Astrocyte of the hippocampus (primary cell): ENCODE measurements around the gene NCEH1.
A peak's percentile ranks its signal among the peaks of the same experiment; 100 is the strongest.
"Not testable (repeated sequence)": the region's sequence is repeated elsewhere in the genome, so short reads cannot be mapped to it uniquely, and the experiment has no call there.

ENCODE experiments used
- DNase-seq: peaks from one replicate; pipeline ENCODE4 v3.0.0; 2011; ENCODE audit warnings: low read depth, low spot score

Gene NCEH1

GRCh38 chr3:172707967-172708366, 2.9 kb downstream of the NCEH1 start:
- peak; percentile 61 for DNase-seq

GRCh38 chr3:172707030-172707429, 3.8 kb downstream of the NCEH1 start:
- no peak for DNase-seq

GRCh38 chr3:172705170-172705569, 5.7 kb downstream of the NCEH1 start:
- no peak for DNase-seq

DNA sequence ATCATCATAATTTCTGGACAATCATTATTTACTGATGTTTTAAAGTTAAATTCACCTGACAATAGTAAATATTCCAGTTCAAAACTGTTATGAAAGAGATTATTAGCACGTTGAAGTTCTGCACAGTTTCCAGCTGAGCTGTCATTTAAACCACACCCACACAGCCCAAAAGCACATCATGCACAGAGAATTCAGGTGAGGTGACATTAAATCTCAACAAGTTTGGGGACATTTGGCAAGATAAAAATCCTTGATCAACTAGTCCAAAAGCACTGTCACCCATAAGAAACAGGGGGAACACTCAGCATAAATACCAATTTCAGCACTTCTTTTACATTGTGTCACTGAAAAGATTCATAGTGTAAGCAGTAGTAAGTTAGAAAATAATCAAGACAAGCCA, 6.9 kb downstream of the NCEH1 start:
- DNase-seq, result no peak

GRCh38 chr3:172702731-172703130, 8.1 kb downstream of the NCEH1 start:
- DNase-seq, result not testable (repeated sequence)

- no peak for DNase-seq
Measured at GRCh38 chr3:172702256-172702655, 8.6 kb downstream of the NCEH1 start.

DNA sequence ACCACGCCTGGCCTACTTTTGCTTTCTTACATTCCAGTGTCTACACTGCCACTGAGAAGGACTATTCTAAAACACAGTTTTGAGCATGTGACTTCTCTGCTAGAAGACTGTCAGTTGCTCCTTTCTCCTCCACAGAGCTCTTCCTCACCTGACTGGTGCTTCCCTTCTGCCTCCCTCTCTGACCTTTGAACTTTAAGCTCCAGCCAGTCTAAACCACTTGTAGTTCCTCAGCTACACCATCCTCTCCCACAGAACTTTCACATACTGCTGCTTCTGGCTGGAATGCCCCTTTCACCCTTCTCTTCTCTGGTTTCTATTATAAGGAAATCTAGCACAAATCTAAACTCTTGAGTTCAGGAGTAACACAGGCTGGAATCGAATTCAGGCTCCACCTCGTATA, 9.1 kb downstream of the NCEH1 start:
- DNase-seq, result no peak

DNA sequence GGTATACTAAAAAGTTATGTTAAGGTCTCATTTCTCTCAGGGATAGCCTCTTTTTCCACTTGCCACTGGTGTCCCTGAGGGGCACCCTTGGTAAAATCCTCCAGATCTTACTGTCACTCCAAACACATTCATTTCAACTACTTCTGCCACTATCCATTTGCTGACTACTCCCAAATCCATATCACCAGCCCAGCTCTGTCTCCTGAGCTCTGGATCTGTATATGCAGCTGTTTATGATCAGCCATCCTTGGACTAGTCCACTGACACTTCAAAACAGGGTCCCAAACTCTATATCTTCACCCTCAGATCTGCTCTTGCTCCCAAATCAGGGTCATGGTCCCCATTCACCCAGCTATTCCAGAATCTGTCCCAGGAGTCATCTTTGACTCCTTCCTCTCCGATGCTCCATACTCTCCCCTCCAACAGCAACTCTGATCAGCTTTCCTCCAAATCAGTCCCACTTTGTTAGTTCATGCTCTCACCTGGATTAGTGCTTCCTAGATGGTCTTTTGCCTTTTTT, 9.9 kb downstream of the NCEH1 start:
- no peak for DNase-seq

- DNase-seq, result no peak
Measured at GRCh38 chr3:172700256-172700655, 10.6 kb downstream of the NCEH1 start.

- no peak for DNase-seq
Measured at GRCh38 chr3:172699031-172699430, 11.8 kb downstream of the NCEH1 start.

DNA sequence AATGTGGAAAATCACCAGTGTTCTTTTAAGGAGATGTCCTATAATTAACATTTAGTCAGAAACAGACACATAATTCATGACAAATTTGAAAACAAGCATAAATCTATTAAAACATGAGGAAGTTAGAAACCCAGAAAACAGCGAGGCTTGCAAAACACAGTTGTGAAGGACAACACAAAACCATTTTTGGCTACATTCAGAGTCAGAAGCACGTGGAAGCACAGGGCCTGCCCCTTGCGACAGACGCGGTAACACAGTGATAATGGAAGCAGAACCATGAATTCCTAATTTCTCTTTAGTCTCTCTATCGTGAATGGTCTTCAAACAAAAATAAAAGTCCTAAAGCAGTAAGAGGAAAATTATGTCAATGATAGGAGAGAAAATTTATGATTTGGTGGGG, 12.2 kb downstream of the NCEH1 start:
- DNase-seq, result no peak

GRCh38 chr3:172697558-172697957, 13.3 kb downstream of the NCEH1 start:
- DNase-seq, result no peak

DNA sequence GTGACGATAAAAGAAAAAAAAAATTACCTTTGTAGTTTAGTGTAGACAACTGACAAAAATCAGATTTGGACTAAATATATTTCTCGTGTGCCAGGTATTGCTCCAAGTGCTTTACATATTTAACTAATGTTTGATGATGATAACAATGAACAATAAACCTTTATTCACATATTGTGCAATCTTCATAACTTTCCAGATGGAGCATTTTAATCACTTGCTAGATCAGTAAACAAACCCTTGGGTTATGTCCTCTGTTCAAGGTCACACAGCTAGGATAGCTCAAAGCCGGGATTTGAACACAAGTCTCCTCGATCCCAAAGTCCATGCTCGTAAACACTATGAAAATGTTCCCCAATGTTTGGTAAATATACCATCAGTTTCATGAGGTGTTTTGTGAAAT, 14.5 kb downstream of the NCEH1 start:
- no peak for DNase-seq

GRCh38 chr3:172694573-172695246, 16.2 kb downstream of the NCEH1 start:
- no peak for DNase-seq

- DNase-seq, result no peak
Measured at GRCh38 chr3:172692751-172693338, 18.0 kb downstream of the NCEH1 start.

DNA sequence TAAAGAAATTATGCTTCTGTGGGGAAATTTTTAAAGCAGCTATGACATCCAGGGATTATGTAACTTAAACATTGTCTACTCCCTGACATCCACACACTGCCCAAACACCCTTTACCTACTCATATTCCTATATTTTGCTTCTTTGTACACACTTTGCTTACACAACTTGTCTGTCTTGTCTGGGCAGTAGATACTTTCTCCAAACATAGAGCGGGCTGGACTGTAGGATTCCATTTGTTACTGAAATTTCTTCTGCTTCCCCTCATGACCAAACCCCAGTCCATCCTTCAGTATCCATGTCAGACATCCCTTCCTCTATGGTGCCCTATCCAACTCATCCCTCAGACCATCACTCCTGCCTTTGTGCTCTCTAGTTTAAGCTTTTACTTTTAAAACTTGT, 19.9 kb downstream of the NCEH1 start:
- DNase-seq, result no peak

GRCh38 chr3:172688588-172688987, 22.3 kb downstream of the NCEH1 start:
- DNase-seq, result no peak

- peak; percentile 56 for DNase-seq
Measured at GRCh38 chr3:172687501-172687900, 23.4 kb downstream of the NCEH1 start.

- no peak for DNase-seq
Measured at GRCh38 chr3:172685331-172686214, 25.3 kb downstream of the NCEH1 start.

- peak; percentile 77 for DNase-seq
Measured at GRCh38 chr3:172680684-172681083, 30.2 kb downstream of the NCEH1 start.

DNA sequence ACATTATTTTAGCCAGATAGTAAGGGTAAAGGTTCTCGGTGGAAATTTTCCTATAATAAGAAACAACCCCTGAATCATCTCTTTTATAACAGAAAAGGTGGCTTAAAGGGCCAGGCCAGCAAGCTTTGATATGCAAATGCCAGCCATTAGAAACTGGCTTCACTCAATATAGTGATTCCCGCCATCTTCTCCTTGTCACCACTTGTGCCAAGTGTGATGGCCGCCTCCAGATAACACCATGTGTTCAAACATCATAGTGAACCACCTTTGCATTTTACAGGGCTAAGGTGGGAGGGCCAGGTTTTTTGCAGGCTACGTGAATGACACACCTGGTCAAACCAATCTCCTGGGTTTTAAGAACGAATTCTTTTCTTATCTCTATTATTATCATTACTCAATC, 31.3 kb downstream of the NCEH1 start:
- no peak for DNase-seq

DNA sequence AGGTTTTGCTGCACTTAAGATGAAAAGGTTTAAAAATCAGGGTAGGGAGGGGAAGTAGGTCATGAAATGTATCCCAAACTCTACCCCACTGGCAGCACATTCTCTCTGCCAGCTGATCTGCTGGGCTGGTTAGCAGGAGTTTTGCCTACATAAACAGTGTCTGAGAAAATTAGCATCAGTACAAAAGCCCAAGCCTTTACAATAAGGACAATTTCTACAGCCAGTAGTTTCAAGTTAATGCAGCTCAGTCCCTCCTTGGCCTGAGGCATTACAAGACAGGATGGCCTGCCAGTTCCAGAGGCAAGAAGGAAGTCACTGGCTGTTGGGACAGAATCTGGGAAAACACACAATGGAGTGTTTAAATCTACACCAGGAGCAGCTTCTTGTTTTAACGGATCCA, 32.8 kb downstream of the NCEH1 start:
- peak; percentile 64 for DNase-seq
